Measurements from ENCODE around the gene CHEK2. TPM values are rescaled to one million over a fixed set of nuclear protein-coding genes. Genes with fewer than 3 reads are reported as not detected.

CHEK2 gene
- total and polyA plus RNA-seq, 10 of the 15 experiments (the other 5 are each of a cell fraction or from before 2014, with no cell fraction given): 15.7 to 59.7 (median 22.7) TPM

- peak; percentile 90 for TF ChIP-seq NKRF (conservative IDR thresholded peaks at IDR 0.05)
- TF ChIP-seq IRF4 (IDR thresholded peaks at IDR 0.05; ENCODE audit: low read depth, low read length): no peak
- no peak for TF ChIP-seq SMC3 (IDR thresholded peaks at IDR 0.05; ENCODE audit: borderline replicate concordance, low read length)
- peak; percentile 89 for TF ChIP-seq GATAD2B (conservative IDR thresholded peaks at IDR 0.05; ENCODE audit: low read depth)
- no peak for TF ChIP-seq ZZZ3 (IDR thresholded peaks at IDR 0.05; ENCODE audit: control insufficient read depth, insufficient read length, low read depth)
- peak; percentile 76 for TF ChIP-seq ZNF207 (IDR thresholded peaks at IDR 0.05; ENCODE audit: borderline replicate concordance)
- TF ChIP-seq FOXM1 (IDR thresholded peaks at IDR 0.05; ENCODE audit: low read depth, low read length): no peak
- no peak for TF ChIP-seq ESRRA (IDR thresholded peaks at IDR 0.05; ENCODE audit: low read length)
- no peak for TF ChIP-seq SMAD1 (IDR thresholded peaks at IDR 0.05; ENCODE audit: low read depth, partially characterized antibody)
- TF ChIP-seq YBX1 (IDR thresholded peaks at IDR 0.05): no peak
- no peak for TF ChIP-seq KDM1A (IDR thresholded peaks at IDR 0.05; ENCODE audit: borderline replicate concordance)
- TF ChIP-seq SRF (IDR thresholded peaks at IDR 0.05; ENCODE audit: low read depth in 2 of 2, low read length in 2 of 2): 0 out of 4 replicates have a peak, but pooled peaks of 1 of the 2 experiments have one; percentile 43
- no peak; a peak in 1 of 4 replicates for TF ChIP-seq BHLHE40 (IDR thresholded peaks at IDR 0.05; ENCODE audit: borderline replicate concordance in 1 of 2, low read depth in 2 of 2, low read length in 1 of 2)
- no peak; the same call in 1 of the 2 replicates for TF ChIP-seq PML (IDR thresholded peaks at IDR 0.05; ENCODE audit: low read length)
- TF ChIP-seq TCF3 (IDR thresholded peaks at IDR 0.05; ENCODE audit: borderline replicate concordance, insufficient read depth, low read depth, low read length): no peak
- TF ChIP-seq SPI1 (IDR thresholded peaks at IDR 0.05; ENCODE audit: borderline replicate concordance, insufficient read depth, low read depth, low read length): no peak
- peak; percentile 89 for TF ChIP-seq DPF2 (IDR thresholded peaks at IDR 0.05)
- 0 out of 2 replicates have a peak, but pooled peaks have one; percentile 50 for TF ChIP-seq E2F4 (IDR thresholded peaks at IDR 0.05; ENCODE audit: low read depth, low read length)
- no peak for TF ChIP-seq PRDM15 (CRISPR knock-in tag; IDR thresholded peaks at IDR 0.05)
- TF ChIP-seq ZNF274 (IDR thresholded peaks at IDR 0.05; ENCODE audit: insufficient read depth, insufficient read length): no peak
- peak; percentile 5 for TF ChIP-seq USF1 (IDR thresholded peaks at IDR 0.05; ENCODE audit: borderline replicate concordance, extremely low read length, insufficient read depth, low read depth, low read length)
- TF ChIP-seq SREBF1 (IDR thresholded peaks at IDR 0.05; ENCODE audit: low read length): no peak; the same call in 1 of the 2 replicates
These were observed 31.2 kb upstream of the CHEK2 start, which contains the start of gene CCDC117 (continued) for GRCh38 chr22:28772633-28773460.

Measured in GM12878 (cell line).